AG09309 (cell line): ENCODE measurements around the gene ZBTB3.

ENCODE experiments used
- DNase-seq: peaks from one replicate; pipeline ENCODE4 v3.0.0-alpha.2; 2010; ENCODE audit warnings: low read depth
- H3K4me3 ChIP-seq: 2 replicates; pipeline ENCODE4 v1.5.1; 2011; ENCODE audit warnings: mild to moderate bottlenecking, low read depth, low read length, moderate library complexity; ENCODE audit not compliant: control insufficient read depth
- TF ChIP-seq, protein P1 (sequence below): IDR thresholded peaks from 2 replicates; pipeline ENCODE4 v1.5.1; 2011; ENCODE audit warnings: mild to moderate bottlenecking, low read depth, low read length, inconsistent platforms; ENCODE audit not compliant: insufficient read depth, control insufficient read depth; ENCODE audit errors: missing control alignments

ZBTB3 gene

DNA sequence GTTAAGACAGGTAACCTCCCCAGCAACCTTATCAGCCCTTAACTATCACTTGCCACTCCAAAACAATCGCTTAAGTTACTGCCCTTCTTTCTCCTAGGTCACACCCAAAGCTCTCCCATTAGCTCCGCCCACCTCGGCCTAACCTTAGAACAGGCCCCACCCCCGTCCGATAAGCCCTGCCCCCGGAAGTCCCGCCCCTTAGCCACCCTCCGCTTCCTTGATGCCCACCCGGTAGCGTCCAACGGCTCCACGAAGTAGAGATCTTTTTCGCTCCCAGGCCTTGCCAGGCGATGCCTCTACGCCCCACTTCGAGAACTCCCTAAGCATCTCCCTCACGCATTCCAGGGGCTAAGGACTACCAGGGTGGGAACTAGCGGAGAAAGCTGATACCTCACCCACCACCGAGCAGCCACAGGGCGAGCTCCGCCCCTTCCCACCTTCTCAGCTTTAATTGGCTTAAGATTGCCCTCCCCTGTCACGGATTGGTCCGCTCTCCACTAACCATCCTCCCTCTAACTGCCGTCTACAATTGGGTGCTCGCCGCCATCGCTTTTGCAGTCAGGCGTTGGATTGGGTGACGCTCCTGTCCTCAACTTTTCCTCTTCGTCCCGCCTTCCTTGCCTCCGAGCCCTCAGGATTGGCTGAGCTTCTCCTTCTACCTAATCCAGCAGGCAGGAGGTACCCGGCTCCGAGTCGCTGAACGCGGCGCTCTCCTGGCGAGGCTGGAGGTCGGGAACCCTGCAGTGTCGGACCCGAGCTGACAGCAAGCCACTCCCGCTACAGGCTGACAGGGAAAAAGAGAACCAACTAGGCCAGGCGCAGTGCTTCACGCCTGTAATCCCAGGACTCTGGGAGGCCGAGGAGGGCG is at the start of gene ZBTB3:
TSS of gene ZBTB3 (minus strand) at position 425 of the 868 bp plus-strand sequence. CDS start 496 bp downstream, outside the sequence.
- DNase-seq = peak; percentile 97
- TF ChIP-seq, protein P1, sequence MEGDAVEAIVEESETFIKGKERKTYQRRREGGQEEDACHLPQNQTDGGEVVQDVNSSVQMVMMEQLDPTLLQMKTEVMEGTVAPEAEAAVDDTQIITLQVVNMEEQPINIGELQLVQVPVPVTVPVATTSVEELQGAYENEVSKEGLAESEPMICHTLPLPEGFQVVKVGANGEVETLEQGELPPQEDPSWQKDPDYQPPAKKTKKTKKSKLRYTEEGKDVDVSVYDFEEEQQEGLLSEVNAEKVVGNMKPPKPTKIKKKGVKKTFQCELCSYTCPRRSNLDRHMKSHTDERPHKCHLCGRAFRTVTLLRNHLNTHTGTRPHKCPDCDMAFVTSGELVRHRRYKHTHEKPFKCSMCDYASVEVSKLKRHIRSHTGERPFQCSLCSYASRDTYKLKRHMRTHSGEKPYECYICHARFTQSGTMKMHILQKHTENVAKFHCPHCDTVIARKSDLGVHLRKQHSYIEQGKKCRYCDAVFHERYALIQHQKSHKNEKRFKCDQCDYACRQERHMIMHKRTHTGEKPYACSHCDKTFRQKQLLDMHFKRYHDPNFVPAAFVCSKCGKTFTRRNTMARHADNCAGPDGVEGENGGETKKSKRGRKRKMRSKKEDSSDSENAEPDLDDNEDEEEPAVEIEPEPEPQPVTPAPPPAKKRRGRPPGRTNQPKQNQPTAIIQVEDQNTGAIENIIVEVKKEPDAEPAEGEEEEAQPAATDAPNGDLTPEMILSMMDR = no peak
- H3K4me3 ChIP-seq = peak within 1 kb of the TSS; percentile 55

GRCh38 chr11:62801071-62801470 is 47.1 kb upstream of the ZBTB3 start:
- no peak for DNase-seq
- no peak overlapping the region for H3K4me3 ChIP-seq
- TF ChIP-seq, protein P1 = no peak

GRCh38 chr11:62799486-62799885 is 45.5 kb upstream of the ZBTB3 start:
- no peak for DNase-seq
- H3K4me3 ChIP-seq = no peak overlapping the region
- TF ChIP-seq, protein P1 = no peak

GRCh38 chr11:62796281-62796680 is 42.3 kb upstream of the ZBTB3 start:
- no peak for DNase-seq
- TF ChIP-seq, protein P1 = no peak
- no peak overlapping the region for H3K4me3 ChIP-seq

GRCh38 chr11:62794201-62794775 is 40.3 kb upstream of the ZBTB3 start:
- DNase-seq = no peak
- no peak overlapping the region for H3K4me3 ChIP-seq
- TF ChIP-seq, protein P1 = no peak

- DNase-seq = no peak
- H3K4me3 ChIP-seq = no peak overlapping the region
- TF ChIP-seq, protein P1 = no peak
These were observed 38.2 kb upstream of the ZBTB3 start for GRCh38 chr11:62792202-62792575.
